GM18907 (cell line): ENCODE results near the gene UFC1.

Source experiments
- ATAC-seq: cut with Tn5 transposase; IDR thresholded peaks from one replicate; pipeline ENCODE4 v1.9.1; 2021; ENCODE audit warnings: mild to moderate bottlenecking, moderate library complexity; ENCODE audit not compliant: unreplicated experiment

The UFC1 gene

GRCh38 chr1:161190962-161191521, 37.3 kb downstream of the UFC1 start:
- no peak for ATAC-seq

- no peak for ATAC-seq
Observed at GRCh38 chr1:161191971-161192370, 38.2 kb downstream of the UFC1 start.

GRCh38 chr1:161192476-161193465, 39.0 kb downstream of the UFC1 start:
- peak; percentile 75 for ATAC-seq

GRCh38 chr1:161193561-161194235, 39.9 kb downstream of the UFC1 start:
- ATAC-seq, result no peak

- ATAC-seq, result no peak
Observed at GRCh38 chr1:161195171-161195570, 41.4 kb downstream of the UFC1 start.

- ATAC-seq, result no peak
Observed at GRCh38 chr1:161196111-161196510, 42.3 kb downstream of the UFC1 start.

GRCh38 chr1:161196521-161197451, 43.0 kb downstream of the UFC1 start:
- ATAC-seq, result no peak

- no peak for ATAC-seq
Observed at GRCh38 chr1:161197560-161198193, 43.9 kb downstream of the UFC1 start.

- no peak for ATAC-seq
Observed at GRCh38 chr1:161198194-161198896, 44.6 kb downstream of the UFC1 start.

- ATAC-seq, result no peak
Observed at GRCh38 chr1:161198897-161199431, 45.2 kb downstream of the UFC1 start, which contains the start of gene ADAMTS4. ADAMTS4 (minus strand) TSS chr1:161199054; CDS start chr1:161198627, 427 bp downstream.

GRCh38 chr1:161199506-161200139, 45.8 kb downstream of the UFC1 start:
- ATAC-seq, result no peak

- no peak for ATAC-seq
Observed at GRCh38 chr1:161200421-161200991, 46.7 kb downstream of the UFC1 start.

GRCh38 chr1:161200992-161201835, 47.4 kb downstream of the UFC1 start:
- no peak for ATAC-seq

- peak; percentile 96 for ATAC-seq
Observed at GRCh38 chr1:161201836-161202712, 48.3 kb downstream of the UFC1 start, which contains the start of gene NDUFS2. NDUFS2 (plus strand) TSS chr1:161202367; CDS start chr1:161202386, 19 bp downstream.

- ATAC-seq, result no peak
Observed at GRCh38 chr1:161206411-161207140, 52.8 kb downstream of the UFC1 start.

- no peak for ATAC-seq
Observed at GRCh38 chr1:161207173-161207572, 53.4 kb downstream of the UFC1 start.
